NCI-H82 treated with DMSO at 0.1 percent for 48 hours (cell line): ENCODE measurements around the gene FABP3.
"Not testable (repeated sequence)": the region's sequence is repeated elsewhere in the genome, so short reads cannot be mapped to it uniquely, and the experiment has no call there.

Experiments used
- DNase-seq: peaks from one replicate; lab custom pipeline; 2025; ENCODE audit not compliant: unreplicated experiment; lab: John Stamatoyannopoulos, UW

The FABP3 gene

DNA sequence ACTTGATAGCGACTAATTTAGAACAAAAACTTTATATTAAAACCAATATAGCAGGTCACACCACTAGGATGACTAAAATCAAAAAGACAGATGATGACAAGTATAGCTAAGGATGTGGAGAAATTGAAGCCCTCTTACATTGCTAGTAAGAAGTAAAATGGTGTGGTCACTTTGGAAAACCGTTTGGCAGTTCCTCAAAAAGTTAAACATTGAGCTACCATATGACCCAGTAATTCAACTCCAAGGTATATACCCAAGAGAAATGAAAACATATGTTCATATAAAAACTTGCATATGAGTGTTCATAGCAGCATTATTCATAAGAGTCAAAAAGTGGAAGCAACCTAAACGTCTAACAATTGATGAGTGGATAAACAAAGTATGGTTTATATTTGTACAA is 27.1 kb upstream of the FABP3 start:
- DNase-seq, result no peak

DNA sequence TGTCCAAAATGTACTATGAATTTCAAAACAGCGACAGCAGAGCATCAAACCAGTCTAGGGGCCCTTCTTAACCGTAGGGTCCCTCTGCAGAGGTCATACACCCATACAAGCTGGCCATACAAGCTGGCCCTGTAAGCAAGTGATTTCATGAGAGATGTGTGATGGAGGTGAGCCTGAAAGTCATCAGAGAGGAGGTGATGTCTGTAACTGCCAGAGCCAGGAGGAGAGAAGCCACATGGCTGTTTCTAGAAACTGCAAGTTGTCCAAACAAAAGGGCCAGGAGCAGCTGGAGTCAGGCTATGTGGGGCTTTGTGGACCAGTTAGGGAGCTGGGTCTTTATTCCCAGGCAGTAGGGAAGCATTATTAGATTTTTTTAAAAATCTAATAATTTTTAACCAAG is 25.4 kb upstream of the FABP3 start:
- DNase-seq, result no peak

DNA sequence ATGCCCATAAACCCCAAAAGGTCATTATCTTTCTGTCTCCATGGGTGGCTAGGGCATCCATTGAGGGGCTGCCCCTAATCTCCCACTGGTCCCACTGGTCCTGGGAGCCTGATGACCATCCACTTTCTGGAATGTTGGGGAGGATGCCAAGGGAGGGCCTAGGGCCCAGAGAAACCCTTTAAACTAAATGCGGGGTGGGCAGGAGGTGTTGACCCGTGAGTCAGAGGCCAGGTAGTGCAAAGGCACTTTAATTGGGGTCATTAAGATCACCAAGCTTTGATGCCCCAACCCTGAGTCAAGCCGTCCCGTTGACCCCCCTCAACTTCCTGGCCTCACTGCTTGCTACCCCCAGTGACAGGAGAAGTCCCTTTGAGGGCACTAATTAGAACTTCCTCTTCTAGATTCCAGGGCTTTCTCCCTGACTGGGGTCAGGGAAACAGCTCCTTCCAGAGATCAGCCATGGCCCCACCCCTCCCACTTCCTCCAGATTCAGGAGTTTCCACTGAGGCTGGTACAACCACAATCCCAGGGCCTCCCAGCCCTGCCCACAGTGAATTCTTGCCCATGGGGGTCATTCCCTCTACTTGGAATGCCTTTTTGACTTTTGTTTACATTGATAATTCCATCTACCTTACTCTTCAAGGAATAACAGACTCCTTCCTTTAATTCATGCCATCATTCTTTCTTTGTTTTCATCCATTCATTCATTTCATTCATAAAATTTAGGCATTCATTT is 24.7 kb upstream of the FABP3 start:
- DNase-seq, result no peak

DNA sequence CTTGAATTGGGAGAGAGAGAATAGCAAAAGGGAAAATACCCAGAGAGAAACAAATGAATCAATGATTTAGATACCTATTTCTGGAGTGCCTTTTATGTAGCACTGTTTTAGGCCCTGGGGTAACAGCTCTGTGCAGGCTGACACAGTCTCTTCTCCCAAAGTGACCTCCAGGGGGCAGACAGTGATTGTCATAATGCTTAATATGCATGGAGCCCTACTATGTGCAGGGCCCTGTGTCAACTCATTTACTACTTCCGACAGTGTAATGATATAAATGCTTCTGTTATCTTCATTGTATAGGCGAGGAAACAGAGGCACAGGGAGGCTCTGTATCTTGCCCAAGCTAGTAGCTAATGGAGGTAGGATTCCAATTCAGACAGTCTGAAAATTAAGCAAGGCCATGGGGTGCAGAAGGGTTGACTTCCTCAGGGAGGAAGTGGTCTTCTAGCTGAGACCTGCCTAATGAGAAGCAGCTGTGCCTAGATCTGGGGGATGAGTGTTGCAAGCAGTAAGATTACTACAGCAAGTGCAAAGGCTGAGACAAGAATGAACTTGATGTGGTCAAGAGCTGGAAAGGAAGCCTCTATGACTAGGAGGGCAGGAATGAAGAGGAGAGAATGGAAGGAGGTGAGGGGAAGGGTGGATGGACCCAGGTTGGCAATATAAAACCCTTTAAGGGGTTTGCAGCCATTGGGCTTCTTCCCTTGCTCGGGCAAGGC is 23.9 kb upstream of the FABP3 start:
- DNase-seq, result no peak

DNA sequence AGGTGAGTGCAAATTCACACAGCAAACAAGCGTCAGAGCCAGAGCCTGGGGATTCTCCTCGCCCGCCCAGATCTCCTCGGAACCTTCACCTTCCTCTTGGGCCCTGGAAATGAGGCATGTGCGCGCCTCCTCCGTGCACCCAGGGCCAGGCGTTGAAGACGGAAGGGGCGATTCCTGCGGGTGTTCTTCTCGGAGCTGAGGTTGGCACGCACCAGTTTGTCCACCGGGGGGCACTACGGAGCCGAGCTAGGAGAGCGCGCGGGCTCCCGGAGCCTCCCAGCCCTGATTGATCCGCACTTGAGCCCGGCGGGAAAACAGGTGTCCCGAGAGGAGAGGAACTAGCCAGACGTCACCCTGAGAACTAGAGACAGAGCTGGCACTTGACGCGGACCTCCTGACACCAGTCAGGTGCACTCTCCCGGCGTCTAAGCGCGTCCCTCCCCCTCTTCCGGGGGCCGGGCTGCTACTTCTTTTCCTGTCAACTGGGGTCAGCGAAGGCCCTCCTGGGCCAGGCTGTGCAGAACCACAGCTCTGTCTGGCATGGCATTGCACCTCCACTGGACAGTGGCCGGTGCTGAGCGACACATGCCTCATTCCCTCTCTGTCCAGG is 21.8 kb upstream of the FABP3 start:
- DNase-seq, result peak; percentile 56

DNA sequence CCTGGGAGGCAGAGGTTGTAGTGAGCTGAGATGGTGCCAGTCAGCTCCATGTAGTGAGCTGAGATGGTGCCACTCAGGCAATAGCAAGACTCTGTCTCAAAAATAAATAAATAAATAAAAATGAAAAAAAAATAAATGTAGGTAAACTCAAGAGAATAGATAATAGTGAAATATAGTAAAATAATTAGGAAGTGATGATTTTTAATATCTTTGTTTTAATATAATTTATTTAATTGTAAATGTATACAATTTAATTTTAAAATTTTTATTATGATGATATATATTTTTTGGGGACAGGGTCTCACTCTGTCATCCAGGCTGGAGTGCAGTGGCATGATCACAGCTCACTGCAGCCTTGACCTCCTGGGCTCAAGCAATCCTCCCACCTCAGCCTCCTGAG is 20.6 kb upstream of the FABP3 start:
- no peak for DNase-seq

DNA sequence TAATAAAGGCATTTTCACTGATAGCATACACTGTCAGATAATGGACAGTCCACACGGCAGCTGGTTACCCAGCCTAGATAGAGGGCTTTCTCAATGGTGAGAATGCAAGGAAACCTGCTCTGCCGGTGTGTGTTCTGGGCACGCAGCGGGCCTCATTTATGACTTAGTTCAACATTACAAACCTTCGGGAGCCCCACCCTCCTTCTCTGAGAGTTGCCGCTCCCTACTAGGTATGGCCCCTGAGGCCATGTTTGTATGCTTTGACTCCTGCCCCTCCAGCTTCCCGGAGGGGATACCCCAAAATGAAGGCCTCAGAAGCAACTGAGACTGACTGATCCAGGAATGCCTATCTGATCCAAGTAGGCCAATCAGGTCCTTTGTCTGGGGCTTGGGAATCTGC is 17.2 kb upstream of the FABP3 start:
- DNase-seq, result no peak

DNA sequence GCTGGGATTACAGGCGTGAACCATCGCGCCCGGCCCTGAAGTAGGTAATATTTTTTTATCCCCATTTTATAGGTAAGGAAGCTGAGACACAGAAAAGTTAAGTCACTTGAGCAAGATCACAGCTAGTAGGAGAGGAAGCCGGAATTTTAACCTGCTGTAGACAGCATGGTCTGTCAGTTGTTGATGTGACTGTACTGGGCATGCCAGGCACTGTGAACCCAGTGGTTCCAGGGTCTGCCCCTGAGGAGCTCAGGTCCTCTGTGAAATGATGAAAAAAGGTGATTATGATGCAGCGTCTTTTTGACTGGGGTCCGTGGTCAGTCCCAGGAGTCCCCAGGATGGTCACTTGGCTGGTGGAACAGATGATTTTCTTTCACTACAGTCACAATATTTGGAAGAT is 16.7 kb upstream of the FABP3 start:
- DNase-seq, result no peak

DNA sequence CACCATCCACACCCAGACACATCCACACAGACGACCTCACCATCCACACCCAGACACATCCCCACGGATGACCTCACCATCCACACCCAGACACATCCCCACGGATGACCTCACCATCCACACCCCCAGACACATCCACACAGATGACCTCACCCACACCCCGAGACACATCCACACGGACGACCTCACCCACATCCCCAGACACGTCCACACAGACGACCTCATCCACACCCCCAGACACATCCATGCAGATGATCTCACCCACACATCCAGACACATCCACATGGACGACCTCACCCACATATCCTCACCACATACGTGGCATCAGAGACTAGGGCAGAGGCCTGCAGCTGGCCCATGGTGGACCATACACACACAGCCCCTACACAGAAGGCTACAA is 14.7 kb upstream of the FABP3 start:
- DNase-seq, result no peak

DNA sequence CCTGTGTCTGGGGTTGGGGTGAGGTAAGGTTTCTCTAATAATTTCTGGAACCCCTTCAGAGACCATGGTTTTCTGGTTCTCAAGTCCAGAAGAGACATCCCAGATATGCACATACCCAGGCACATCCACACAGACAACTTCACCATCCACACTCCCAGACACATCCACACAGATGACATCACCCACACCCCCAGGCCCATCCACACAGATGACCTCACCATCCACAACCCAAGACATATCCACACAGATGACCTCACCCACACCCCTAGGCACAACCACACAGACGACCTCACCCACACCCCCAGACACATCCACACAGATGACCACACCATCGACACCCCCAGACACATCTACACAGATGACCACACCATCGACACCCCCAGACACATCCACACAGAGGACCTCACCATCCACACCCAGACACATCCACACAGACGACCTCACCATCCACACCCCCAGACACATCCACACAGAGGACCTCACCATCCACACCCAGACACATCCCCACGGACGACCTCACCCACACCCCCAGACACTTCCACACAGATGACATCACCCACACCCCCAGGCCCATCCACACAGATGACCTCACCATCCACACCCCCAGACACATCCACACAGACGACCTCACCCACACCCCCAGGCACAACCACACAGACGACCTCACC is 13.8 kb upstream of the FABP3 start:
- DNase-seq, result not testable (repeated sequence)

DNA sequence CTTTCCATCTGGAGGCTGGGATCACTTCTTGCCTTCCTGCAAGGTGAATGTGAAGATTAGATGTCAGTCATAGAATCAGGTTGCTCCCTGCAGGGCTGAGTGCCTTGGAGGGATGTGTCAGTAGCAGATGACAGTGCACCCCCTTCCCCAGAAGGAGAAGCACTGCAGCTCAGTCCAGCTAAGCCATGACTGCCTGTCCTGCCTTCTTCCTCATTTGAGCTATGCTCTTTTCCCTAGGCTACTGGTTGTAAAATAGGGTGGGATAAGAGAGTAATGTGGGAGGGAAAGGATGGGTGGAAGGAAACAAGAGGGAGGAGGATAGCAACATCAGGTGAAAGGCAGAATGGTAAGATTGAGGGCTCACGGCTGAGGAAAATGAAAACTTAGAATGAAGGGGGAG is 11.1 kb upstream of the FABP3 start:
- DNase-seq, result no peak

DNA sequence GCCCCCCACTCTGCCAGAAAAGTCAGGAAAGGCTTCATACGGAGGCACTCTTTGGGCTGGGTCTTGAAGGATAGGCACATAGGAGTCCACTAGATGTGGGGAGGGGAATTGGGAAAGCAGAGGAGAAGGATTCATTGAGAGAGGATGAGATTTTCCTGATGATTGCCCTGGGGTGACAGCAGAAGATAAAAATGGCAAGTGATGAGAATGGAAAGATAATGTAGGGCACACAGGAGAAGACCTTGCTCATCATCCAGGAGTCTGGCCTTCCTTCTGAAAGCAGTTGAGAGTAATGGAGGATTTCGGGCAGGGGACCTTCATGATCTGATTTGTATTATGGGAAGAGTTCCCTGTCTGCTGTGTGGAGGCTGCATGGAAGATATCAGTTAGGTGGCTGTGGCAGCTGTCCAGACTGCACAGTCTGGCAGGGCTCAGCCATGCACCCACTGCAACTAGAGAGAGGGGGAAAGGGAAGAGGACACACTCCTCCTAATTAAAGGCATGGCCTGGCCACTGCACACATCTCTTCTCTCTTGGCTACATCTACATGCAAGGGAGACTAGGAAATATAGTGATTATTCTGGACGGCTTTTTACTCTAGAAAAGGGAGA is 9.6 kb upstream of the FABP3 start:
- peak; percentile 43 for DNase-seq

DNA sequence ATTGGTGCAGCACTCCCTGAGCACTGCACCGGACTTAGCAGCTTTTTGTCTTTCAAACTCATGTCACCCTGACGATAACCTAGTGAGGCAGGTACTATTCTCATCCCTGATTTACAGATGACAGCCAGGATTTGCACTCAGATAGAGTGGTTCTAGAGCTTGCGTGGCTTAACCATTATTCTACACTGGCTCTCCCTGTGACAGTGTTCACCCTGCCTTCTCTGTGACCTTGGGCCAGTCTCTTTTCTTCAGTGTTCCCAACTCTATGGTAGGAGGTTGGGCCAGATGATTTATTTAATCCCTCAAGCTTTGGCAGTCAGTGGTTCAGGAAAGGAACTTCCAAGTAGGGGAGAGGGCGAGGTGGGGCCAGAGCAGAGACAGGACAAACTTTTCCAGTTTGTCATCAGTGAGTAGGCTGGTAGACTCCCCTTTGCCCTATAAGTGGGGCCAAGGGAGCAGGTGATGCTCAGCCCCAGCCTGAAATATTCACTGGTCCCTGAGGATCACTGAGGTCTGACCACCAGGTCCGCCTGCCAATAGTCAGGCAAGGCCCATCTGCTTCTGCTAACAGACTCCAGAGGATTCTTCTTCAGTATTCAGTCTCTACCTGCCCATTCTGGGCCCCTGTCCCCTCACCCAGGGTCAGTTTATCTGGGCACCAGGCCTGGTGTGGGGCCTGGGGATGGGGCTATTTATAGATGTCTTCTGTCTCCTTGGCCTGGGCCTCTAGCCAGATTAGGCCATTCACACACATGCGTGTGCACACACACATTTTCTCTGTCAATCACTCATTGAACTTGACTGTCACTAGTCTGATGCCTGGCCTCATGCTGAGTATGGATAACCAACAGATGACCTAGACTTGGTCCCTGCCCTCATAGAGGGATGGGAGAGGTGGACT is 8.8 kb upstream of the FABP3 start:
- DNase-seq, result no peak

DNA sequence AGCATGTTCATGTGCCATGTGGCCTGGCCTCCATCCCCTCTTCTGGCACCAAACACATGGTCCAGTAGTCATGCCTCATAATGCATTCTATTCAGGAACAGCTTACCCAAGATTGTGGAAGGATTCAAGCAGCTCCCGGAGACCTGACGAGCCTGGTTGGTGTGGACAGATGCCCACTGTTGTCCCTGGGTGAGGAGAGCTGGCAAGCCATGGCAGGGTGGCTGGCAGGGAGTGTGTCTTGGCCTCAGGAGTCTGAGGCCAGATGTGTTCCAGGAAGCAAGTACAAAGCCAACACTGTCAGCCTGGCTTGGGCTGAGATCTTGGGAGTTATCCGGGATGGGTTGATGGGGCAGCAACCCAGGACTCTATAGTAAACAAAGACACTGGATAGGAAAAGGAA is 7.3 kb upstream of the FABP3 start:
- DNase-seq, result no peak

DNA sequence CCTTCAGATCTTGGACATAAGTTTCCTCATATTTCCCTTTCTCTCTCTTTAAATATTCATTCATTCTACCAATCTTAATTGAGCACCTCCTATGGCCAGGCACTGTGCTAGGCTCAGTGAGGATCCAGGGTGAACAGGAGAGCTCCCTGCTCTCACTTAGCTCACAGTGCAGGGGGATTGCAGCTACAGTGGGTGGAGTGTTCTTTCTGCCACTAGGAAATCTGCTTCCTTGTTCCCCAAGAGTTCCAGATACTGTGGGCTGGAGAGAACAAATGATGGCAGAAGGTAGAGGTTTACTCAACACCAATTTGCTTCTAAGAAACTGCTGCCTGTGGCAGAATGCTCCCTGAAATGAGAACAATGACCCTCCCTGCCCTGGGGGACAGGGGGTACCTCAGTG is 5.1 kb upstream of the FABP3 start:
- no peak for DNase-seq

DNA sequence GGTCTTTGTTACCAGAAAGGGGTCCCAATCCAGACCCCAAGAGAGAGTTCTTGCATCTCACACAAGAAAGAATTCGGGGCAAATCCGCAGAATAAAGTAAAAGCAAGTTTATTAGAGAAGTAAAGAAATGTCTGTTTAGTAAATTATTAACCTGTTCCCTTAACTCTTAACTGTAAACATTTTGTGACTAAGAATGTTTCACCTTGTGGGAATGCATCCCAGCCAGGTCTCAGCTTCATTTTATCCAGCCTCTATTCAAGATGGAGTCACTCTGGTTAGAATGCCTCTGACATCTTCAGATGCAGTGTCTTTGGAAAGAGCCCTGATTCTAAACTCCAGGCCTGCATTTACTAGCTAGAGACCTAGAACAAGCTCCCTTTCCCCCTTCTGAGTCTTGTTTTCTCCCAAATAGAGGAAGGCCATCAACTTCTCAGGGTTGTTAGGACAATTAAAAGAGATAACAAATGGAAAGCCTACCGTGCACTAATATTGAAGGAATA is 4.5 kb upstream of the FABP3 start:
- no peak for DNase-seq

DNA sequence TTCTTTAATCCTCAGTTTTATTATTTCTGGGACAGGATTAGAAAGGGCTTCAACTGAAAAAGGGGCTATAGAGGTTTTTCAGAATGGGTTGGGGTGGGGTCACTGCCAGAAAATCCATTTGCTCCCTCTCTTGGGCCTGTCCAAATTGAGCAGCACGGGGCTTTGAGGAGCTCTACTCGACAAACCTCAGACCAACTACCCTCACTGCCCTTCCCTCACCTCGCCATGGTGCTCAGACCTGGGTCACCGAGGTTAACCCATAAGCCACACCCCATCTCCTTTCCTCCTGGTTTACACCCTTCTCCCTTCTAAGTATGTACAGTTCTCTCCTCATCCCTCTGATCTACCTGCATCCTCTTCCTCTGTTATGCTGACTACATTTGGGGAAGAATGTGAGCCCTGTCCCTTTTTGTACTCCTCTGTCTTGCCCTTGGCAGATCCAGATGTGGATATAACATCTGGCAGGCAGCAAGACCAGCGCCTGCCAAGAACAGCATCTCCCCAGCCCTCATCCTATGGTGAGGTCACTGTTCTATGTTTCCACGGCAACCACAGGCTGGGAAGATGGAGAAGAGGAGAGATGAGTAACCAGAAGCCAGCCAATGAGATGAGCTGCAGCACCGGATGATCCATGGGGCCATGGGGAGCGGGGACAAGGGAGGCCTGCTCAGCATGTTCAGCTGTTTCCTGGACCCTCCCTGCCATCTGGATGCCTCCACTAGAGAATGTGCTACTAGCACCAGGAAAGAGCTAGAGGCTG is 3.7 kb upstream of the FABP3 start:
- peak; percentile 60 for DNase-seq

DNA sequence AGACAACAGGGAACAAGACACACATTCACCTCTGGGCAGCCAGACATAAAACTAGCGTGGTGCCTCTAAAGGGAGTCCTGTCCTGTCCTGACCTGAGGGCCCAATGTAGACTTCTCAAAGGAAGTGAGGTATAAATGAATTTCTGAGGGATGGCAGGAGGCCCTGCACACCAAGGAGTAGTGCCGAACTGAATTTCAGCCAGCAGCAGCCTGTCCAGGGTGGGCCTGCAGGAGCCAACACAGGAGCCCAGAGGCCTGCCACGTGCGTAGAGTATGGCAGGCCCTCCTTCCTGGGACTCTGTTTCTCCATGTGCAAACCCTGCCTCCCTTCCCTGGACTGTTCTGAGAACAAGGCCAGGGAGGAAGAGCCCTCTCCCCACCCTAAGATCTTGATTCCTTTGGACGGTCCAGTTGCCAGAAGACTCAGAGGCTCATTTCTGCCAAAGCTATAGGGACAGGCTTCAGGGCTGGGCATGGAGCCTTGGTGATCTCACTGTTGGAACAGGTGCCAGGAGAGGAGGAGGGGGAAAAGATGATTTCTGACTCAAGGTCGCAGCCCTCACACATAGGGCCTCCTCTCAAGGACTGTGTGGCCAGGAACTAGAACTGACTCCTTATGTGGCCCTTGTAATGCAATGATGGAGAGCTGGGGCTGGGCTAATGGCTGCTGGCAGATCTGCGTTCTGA is 1.8 kb upstream of the FABP3 start:
- no peak for DNase-seq

DNA sequence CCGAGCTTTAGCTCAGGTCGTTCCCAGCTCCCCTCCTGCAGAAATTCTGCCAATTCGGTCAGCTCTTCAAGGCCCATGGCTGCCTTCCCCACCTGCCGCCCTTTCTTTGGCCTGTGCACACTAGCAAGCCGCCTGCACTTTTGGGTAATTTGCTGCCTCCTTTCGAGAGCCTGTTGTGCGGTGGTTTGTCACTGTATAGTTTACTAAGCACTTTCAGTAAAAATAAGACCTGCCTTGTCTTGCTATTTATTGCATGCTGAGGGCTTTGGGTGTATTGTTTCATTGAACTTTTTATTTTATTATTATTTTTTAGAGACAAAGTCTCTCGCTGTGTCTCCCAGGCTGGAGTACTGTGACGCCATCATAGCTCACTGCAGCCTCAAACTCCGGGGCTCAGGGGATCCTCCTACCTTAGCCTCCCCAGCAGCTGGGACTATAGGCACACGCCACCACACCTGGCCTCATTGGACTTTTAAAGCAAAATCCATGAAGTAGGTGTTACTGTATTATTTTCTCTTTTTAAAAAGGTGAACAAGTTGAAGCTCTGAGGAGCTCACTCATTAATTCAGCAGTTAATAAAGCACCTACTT is 1.1 kb upstream of the FABP3 start:
- DNase-seq, result no peak
